ENCODE results near the gene MRPS15. TPM values are rescaled to one million over a fixed set of nuclear protein-coding genes. Genes with fewer than 3 reads are reported as not detected.
"Not testable (repeated sequence)": the region's sequence is repeated elsewhere in the genome, so short reads cannot be mapped to it uniquely, and the experiment has no call there.

The MRPS15 gene
- 65.4 TPM for total RNA-seq (ENCODE audit: unreplicated experiment)
- long read RNA-seq, transcript MRPS15-201 (8 exons, 1,006 nt), result major isoform, 53 of 56 reads
- long read RNA-seq, partial matches to known transcripts, result 1 of 56 reads
- long read RNA-seq, other reads (novel, unspliced or antisense), result 2 of 56 reads

DNA sequence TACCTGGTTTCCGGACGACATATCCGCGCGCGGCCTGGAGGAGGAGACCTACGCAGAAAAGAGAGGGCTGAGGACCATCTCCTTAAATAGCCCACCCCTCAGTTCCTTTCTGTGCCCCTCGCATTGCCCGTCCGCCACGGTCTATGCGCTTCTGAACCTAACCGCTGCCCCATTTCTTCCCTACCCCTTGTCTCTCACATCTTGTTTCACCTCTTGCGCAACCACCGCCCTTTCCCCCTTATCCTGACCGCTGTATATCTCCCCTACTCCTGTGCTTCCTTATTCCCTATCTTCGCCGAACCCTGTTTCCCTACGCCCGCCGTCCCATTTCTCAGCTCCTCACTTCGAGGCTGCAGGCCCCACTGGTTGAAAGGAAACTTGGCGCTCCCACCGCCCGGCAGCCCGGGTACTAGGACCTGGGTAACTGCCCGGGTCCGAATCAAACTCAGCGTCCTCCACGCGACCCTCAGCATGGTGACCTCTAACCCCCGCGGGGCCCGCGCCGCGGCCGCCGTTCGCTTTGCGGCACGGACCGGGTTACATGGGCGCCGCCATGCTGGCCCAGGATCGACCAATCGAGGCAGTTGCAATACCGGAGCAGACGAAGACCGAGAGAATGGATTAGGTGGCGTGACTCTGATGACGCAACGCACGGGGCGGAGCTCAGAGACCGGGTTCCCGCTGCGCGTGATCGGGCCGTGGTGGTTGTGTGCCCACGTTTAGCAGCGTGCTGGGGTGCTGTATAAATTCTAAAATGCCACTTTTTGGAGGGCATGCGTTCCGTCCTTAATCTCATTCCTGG is at the start of gene MRPS15:
TSS of gene MRPS15 (minus strand) at position 582 of the 802 bp plus-strand sequence. CDS start at position 473, 109 bp downstream.
- no peaks in the 10 kb centered on the region for H3K9me3 Mint-ChIP-seq (ENCODE audit: unreplicated experiment)
- H3K36me3 Mint-ChIP-seq (ENCODE audit: unreplicated experiment), result no peaks in the 10 kb centered on the region
- TF ChIP-seq, protein P1, sequence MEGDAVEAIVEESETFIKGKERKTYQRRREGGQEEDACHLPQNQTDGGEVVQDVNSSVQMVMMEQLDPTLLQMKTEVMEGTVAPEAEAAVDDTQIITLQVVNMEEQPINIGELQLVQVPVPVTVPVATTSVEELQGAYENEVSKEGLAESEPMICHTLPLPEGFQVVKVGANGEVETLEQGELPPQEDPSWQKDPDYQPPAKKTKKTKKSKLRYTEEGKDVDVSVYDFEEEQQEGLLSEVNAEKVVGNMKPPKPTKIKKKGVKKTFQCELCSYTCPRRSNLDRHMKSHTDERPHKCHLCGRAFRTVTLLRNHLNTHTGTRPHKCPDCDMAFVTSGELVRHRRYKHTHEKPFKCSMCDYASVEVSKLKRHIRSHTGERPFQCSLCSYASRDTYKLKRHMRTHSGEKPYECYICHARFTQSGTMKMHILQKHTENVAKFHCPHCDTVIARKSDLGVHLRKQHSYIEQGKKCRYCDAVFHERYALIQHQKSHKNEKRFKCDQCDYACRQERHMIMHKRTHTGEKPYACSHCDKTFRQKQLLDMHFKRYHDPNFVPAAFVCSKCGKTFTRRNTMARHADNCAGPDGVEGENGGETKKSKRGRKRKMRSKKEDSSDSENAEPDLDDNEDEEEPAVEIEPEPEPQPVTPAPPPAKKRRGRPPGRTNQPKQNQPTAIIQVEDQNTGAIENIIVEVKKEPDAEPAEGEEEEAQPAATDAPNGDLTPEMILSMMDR (IDR thresholded peaks at IDR 0.05; ENCODE audit: partially characterized antibody, unreplicated experiment), result no peak
- H3K4me3 Mint-ChIP-seq (ENCODE audit: unreplicated experiment), result peak within 1 kb of the TSS; percentile 98
- peaks cover 3% of the 10 kb centered on the region for H3K4me1 Mint-ChIP-seq (ENCODE audit: low read depth, unreplicated experiment)
- peaks cover 6% of the 10 kb centered on the region for H3K27me3 Mint-ChIP-seq (ENCODE audit: unreplicated experiment)
- DNase-seq, result peak; percentile 95
- H3K27ac Mint-ChIP-seq (ENCODE audit: unreplicated experiment), result peak within 1 kb of the TSS; percentile 93

GRCh38 chr1:36512842-36513241 is 48.7 kb upstream of the MRPS15 start:
- TF ChIP-seq, protein P1 (IDR thresholded peaks at IDR 0.05; ENCODE audit: partially characterized antibody, unreplicated experiment), result no peak
- Mint-ChIP-seq H3K4me3 (ENCODE audit: unreplicated experiment) (no peak overlapping the region), H3K4me1 (ENCODE audit: low read depth, unreplicated experiment) (peaks cover 10% of the 10 kb centered on the region), H3K27ac (ENCODE audit: unreplicated experiment) (no peak overlapping the region), H3K9me3 (ENCODE audit: unreplicated experiment) (peaks cover 9% of the 10 kb centered on the region), H3K27me3 (ENCODE audit: unreplicated experiment) (peaks cover 11% of the 10 kb centered on the region), H3K36me3 (ENCODE audit: unreplicated experiment) (no peaks in the 10 kb centered on the region)
- DNase-seq, result no peak

- H3K27ac Mint-ChIP-seq (ENCODE audit: unreplicated experiment), result no peak overlapping the region
- peaks cover 9% of the 10 kb centered on the region for H3K9me3 Mint-ChIP-seq (ENCODE audit: unreplicated experiment)
- peaks cover 10% of the 10 kb centered on the region for H3K4me1 Mint-ChIP-seq (ENCODE audit: low read depth, unreplicated experiment)
- peaks cover 11% of the 10 kb centered on the region for H3K27me3 Mint-ChIP-seq (ENCODE audit: unreplicated experiment)
- H3K36me3 Mint-ChIP-seq (ENCODE audit: unreplicated experiment), result no peaks in the 10 kb centered on the region
- DNase-seq, result no peak
- no peak overlapping the region for H3K4me3 Mint-ChIP-seq (ENCODE audit: unreplicated experiment)
- TF ChIP-seq, protein P1 (IDR thresholded peaks at IDR 0.05; ENCODE audit: partially characterized antibody, unreplicated experiment), result no peak
These were observed 47.9 kb upstream of the MRPS15 start for GRCh38 chr1:36511804-36512798.

- H3K4me3 Mint-ChIP-seq (ENCODE audit: unreplicated experiment); H3K4me1 Mint-ChIP-seq (ENCODE audit: low read depth, unreplicated experiment); H3K27ac Mint-ChIP-seq (ENCODE audit: unreplicated experiment); H3K9me3 Mint-ChIP-seq (ENCODE audit: unreplicated experiment); H3K36me3 Mint-ChIP-seq (ENCODE audit: unreplicated experiment); DNase-seq: not testable (repeated sequence)
- H3K27me3 Mint-ChIP-seq (ENCODE audit: unreplicated experiment), result peaks cover 15% of the 10 kb centered on the region
These were observed 47.0 kb upstream of the MRPS15 start for GRCh38 chr1:36511220-36511619.

DNA sequence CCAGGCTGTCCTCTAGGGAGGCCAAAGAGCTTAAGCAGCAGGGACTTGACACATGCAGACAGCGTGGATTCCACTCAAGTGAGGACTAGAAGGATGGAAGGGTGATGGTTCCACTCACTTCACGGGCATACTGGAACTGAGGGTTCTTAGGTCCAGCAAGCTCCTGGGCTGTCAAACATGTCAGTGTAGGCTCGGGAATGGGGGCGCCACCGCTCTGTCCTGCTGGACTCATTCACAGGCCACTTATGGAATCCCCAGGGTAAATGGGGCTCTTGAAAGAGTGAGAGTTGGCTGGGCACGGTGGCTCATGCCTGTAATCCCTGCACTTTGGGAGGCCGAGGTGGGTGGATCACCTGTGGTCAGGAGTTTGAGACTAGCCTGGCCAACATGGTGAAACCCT is 46.2 kb upstream of the MRPS15 start:
- no peak overlapping the region for H3K4me3 Mint-ChIP-seq (ENCODE audit: unreplicated experiment)
- DNase-seq, result no peak

More for the DNA sequence above, 46.2 kb upstream of the MRPS15 start:
- peaks cover 9% of the 10 kb centered on the region for H3K9me3 Mint-ChIP-seq (ENCODE audit: unreplicated experiment)
- TF ChIP-seq, protein P1 (IDR thresholded peaks at IDR 0.05; ENCODE audit: partially characterized antibody, unreplicated experiment), result no peak
- no peak overlapping the region for H3K27ac Mint-ChIP-seq (ENCODE audit: unreplicated experiment)
- peaks cover 15% of the 10 kb centered on the region for H3K27me3 Mint-ChIP-seq (ENCODE audit: unreplicated experiment)
- H3K4me1 Mint-ChIP-seq (ENCODE audit: low read depth, unreplicated experiment), result peaks cover 10% of the 10 kb centered on the region
- H3K36me3 Mint-ChIP-seq (ENCODE audit: unreplicated experiment), result no peaks in the 10 kb centered on the region

Data from glutamatergic neuron (in vitro differentiated cells).